SK-N-MC (cell line): ENCODE measurements around the gene CACNA1C.

ENCODE experiments used
- DNase-seq: peaks from one replicate; pipeline ENCODE4 v3.0.0-alpha.2; 2011; ENCODE audit warnings: low read depth, low spot score
- H3K27ac ChIP-seq: fragments of 200-600 bp; sonication (generic); 2 replicates; pipeline ENCODE4 v1.5.1; 2016; ENCODE audit warnings: mixed run types
- H3K36me3 ChIP-seq: fragments of 200-600 bp; sonication (generic); 2 replicates; pipeline ENCODE4 v1.6.1; 2017; ENCODE audit warnings: antibody characterized with exemption, low read length, mixed read lengths; ENCODE audit not compliant: insufficient read depth
- H3K4me3 ChIP-seq: fragments of 200-600 bp; sonication (generic); 2 replicates; pipeline ENCODE4 v1.5.1; 2016
- H3K9ac ChIP-seq: fragments of 200-600 bp; sonication (generic); 2 replicates; pipeline ENCODE4 v1.8.0; 2017; ENCODE audit warnings: mixed run types, mixed read lengths; ENCODE audit not compliant: insufficient read length
- H3K9me3 ChIP-seq: fragments of 200-600 bp; sonication (generic); 2 replicates; pipeline ENCODE4 v1.6.1; 2017; ENCODE audit warnings: low read depth, mild to moderate bottlenecking, antibody characterized with exemption, low read length, moderate library complexity, mixed read lengths
- EZH2 ChIP-seq: fragments of 200-600 bp; sonication (generic); IDR thresholded peaks from one replicate; pipeline ENCODE4 v1.6.1; 2017; ENCODE audit warnings: antibody characterized with exemption
- FOXP2 ChIP-seq: optimal IDR thresholded peaks from 2 replicates; pipeline ENCODE3; 2011; ENCODE audit warnings: mild to moderate bottlenecking, moderate library complexity; ENCODE audit not compliant: insufficient read depth; ENCODE audit errors: extremely low read length, control extremely low read depth
- POLR2AphosphoS5 ChIP-seq: IDR thresholded peaks from 2 replicates; pipeline ENCODE4 v1.6.1; 2012; ENCODE audit warnings: mild to moderate bottlenecking, low read depth, low read length, borderline replicate concordance

CACNA1C gene

DNA sequence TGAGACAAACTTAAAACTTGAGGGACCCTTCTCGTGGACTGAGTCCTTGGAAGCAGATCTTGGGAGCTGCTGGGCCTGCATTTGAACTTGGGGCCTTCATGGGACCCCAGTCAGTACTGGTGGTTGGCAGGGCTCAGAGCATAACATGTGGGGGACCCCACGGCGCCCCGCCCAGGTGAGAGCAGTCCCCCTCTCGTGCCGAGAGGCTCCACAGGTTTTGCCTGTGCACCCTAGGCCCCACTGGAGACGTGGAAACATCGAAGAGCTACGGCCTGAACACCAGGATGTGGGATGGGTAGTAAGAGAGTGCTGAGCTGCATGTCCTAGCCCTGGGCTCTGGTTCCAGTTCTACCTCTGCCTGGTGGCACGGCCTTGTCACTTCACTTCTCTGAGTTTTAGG lies 84.1 kb downstream of the CACNA1C start:
- TF ChIP-seq EZH2 (no peak), FOXP2 (no peak), POLR2AphosphoS5 (no peak)
- H3K4me3 ChIP-seq: no peak overlapping the region
- H3K9ac ChIP-seq: no peak overlapping the region
- no peak for DNase-seq
- H3K36me3 ChIP-seq: no peaks in the 10 kb centered on the region
- no peak overlapping the region for H3K27ac ChIP-seq
- no peaks in the 10 kb centered on the region for H3K9me3 ChIP-seq

DNA sequence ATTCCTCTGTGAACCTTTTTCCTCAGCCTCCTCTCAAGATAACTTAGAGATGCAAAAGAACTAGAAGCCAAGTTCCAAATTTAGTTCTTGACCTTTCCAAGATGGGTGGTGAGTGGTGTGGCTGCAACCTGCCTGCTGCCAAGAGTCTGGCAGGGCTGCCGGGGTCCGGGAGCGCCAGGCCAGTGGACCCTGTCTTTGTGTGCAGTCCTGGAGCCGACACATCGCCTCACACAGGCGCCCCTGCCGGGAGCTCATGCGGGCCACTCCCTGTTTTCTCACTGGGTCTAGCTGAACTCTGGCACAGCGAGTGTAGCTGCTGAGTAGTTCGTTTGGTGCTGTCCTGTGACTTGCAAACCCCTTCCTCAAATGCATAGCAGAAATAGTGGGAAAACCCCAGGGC lies 84.9 kb downstream of the CACNA1C start:
- no peak for DNase-seq

DNA sequence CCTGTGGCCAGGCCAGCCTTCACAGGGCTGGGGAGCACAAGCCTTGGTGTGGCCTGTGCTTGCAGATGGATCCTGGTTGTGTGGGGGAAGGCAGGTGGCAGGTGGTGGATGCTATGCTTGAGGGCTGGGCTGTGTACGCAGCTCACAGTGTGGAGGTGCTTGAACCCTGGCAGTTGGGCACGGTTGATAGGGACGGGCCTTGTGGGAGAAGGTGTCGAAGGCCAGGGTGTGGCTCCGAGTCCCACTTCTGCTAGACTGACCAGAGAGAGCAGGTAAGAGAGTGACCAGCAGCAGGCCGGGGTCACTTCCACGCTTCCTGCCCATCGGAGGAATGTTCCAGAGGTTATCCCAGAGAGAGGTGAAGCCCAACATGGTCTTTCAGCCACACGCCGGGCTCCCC lies 85.5 kb downstream of the CACNA1C start:
- no peaks in the 10 kb centered on the region for H3K9me3 ChIP-seq
- H3K9ac ChIP-seq: no peak overlapping the region
- H3K27ac ChIP-seq: no peak overlapping the region
- TF ChIP-seq EZH2 (no peak), POLR2AphosphoS5 (no peak), FOXP2 (no peak)
- no peaks in the 10 kb centered on the region for H3K36me3 ChIP-seq
- DNase-seq: no peak
- no peak overlapping the region for H3K4me3 ChIP-seq

More for the DNA sequence above, 84.9 kb downstream of the CACNA1C start:
- no peaks in the 10 kb centered on the region for H3K9me3 ChIP-seq
- no peak overlapping the region for H3K9ac ChIP-seq
- no peaks in the 10 kb centered on the region for H3K36me3 ChIP-seq
- H3K27ac ChIP-seq: no peak overlapping the region
- TF ChIP-seq EZH2: no peak
- TF ChIP-seq FOXP2: no peak
- TF ChIP-seq POLR2AphosphoS5: no peak
- H3K4me3 ChIP-seq: no peak overlapping the region

DNA sequence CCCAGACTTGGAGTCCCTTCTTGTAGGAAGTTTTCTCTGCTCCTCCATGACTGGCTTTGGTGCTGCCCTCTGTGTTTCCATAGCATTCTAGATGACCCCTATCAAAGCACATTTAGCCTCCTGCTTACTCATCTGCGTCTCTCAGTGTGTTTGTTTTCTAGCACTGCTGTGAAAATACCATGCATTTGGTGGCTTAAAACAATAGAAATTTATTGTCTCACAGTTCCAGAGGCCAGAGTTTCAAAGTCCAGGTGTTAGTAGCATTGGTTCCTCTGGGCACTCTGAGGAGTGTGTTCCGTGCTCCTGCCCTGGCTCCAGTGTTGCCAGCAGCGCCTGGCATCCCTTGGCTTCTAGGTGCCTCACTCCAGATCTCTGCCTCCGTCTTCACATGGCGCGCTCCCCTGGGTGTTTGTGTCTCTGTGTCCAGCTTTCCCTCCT lies 86.1 kb downstream of the CACNA1C start:
- no peak for DNase-seq
- no peak overlapping the region for H3K27ac ChIP-seq

DNA sequence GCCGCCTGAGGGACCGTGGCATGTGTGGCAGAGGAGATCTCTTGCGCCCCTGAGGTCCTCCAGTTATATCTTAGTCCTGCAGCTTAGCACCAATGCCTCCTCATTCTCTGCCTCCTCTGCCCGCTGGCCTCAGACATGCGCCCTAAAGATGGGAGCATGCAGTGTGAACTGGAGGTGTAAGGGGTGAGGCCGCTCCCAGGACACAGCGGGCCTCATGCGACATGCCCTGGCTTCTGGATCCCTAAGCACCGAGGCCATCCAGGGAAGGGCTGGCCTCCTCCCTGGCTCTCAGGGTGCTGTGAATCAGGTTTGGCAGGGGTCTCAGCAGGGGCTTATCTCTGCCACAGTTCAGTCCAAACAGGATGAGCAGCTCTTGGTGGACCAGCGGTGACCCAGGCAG lies 86.9 kb downstream of the CACNA1C start:
- no peak for TF ChIP-seq FOXP2
- TF ChIP-seq POLR2AphosphoS5: no peak
- no peak for TF ChIP-seq EZH2
- DNase-seq: no peak
- Histone ChIP-seq H3K9ac (no peak overlapping the region), H3K36me3 (no peaks in the 10 kb centered on the region), H3K4me3 (no peak overlapping the region), H3K27ac (no peak overlapping the region), H3K9me3 (no peaks in the 10 kb centered on the region)

More for the DNA sequence above, 86.1 kb downstream of the CACNA1C start:
- Histone ChIP-seq H3K9ac (no peak overlapping the region), H3K36me3 (no peaks in the 10 kb centered on the region), H3K4me3 (no peak overlapping the region), H3K9me3 (no peaks in the 10 kb centered on the region)
- TF ChIP-seq EZH2 (no peak), POLR2AphosphoS5 (no peak), FOXP2 (no peak)

DNA sequence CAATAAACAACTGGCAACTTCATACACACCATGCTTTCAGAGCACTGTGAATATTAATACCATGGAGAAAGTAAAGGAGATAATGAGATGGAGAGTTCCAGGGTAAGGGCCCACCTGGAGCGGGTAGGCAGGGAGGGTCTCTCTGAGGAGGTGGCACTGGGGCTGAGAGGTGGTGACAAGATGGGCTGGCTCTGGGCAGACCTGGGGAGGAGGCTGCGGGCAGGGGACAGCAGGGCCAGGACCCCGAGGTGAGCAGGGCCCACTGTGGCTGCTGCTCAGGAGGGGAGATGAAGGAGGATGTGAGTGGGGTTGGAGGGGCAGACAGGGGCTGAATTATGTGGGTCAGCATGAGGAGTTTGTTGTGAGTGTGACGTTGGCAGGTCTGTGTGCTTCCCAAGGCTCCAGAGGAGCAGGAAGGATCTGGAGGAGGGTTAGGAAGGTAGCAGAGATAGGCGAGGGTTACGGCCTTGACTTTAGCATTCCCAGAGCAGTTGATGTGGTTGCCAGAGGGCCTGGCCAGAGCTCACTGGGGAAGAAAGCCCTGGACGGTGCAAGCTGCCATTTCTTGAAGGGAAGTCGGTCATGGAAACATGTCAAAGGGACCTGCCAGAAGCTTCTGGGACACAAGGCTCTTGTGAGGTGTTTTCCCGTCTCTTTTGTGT lies 88.2 kb downstream of the CACNA1C start:
- no peak overlapping the region for H3K9ac ChIP-seq

DNA sequence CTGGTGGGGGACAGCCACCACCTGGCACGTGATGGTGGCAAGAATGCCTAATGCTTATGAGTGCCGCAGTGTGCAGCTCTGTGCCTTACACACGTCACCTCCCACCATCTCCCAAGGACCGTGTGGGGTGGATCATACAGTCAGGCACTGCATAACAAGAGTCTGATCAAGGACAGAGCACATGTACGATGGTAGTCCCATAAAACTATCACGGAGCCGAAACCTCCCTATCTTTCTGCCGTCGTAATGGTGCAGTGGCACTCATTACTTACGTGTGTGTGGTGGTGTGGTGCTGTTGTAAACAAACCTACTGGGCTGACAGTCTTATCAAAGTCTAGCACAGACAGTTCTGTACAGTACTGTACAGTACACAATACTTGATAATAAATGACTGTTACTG lies 89.3 kb downstream of the CACNA1C start:
- Histone ChIP-seq H3K36me3 (no peaks in the 10 kb centered on the region), H3K9me3 (no peaks in the 10 kb centered on the region), H3K27ac (no peak overlapping the region), H3K4me3 (no peak overlapping the region), H3K9ac (no peak overlapping the region)
- no peak for DNase-seq
- TF ChIP-seq EZH2 (no peak), POLR2AphosphoS5 (no peak), FOXP2 (no peak)

More for the DNA sequence above, 88.2 kb downstream of the CACNA1C start:
- Histone ChIP-seq H3K9me3 (no peaks in the 10 kb centered on the region), H3K36me3 (no peaks in the 10 kb centered on the region), H3K27ac (no peak overlapping the region), H3K4me3 (no peak overlapping the region)
- DNase-seq: no peak
- TF ChIP-seq EZH2 (no peak), POLR2AphosphoS5 (no peak), FOXP2 (no peak)

DNA sequence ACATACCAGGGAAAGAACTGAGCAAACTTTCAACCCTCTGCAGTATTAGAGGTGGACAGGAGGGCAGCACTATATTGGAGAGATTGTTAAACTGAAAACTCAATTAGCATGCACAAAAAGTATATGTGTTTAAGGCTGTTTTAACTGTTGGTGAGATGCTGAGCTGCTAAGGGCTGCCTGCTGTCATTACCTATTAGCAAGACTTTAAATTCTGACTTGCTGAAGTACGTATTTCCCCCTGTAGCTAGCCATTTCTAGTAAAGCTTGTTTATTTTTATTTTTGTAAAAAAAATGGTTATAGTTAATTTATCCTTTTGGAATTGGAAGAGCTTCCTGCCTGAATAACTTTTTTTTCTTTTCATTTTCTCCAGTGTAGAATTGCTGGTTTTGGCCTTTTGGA lies 92.2 kb downstream of the CACNA1C start:
- no peak overlapping the region for H3K27ac ChIP-seq
- no peak for DNase-seq
- H3K9me3 ChIP-seq: no peaks in the 10 kb centered on the region
- no peak overlapping the region for H3K9ac ChIP-seq
- H3K4me3 ChIP-seq: no peak overlapping the region
- TF ChIP-seq FOXP2: no peak
- no peak for TF ChIP-seq EZH2
- TF ChIP-seq POLR2AphosphoS5: no peak
- H3K36me3 ChIP-seq: no peaks in the 10 kb centered on the region

DNA sequence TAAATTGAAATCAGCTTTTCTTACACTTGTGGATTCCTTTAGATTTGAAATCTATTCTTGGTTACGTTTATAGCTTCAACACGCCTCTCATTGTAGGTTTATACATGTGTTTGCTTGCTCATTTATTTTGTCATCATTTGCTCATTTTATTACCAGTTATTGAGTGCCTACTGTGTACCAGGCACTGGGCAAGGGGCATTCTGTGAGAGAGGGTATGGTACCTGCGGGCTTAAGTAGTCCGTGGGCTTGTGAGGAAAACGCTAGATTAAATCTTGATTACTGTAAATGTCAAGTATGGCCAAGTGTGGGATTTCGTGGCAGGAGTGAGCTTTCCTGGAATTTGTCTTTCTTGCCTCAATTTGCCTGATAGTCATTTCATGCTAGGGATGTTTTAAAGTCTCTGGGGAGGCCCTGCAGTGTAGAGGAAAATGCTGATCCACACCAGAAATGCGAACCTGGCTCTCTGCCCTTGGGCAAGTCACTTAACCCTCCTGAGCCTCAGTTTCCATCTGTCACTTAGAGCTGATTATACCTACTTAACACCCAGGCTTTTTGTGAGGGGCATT lies 92.7 kb downstream of the CACNA1C start:
- Histone ChIP-seq H3K9me3 (no peaks in the 10 kb centered on the region), H3K27ac (no peak overlapping the region), H3K9ac (no peak overlapping the region), H3K36me3 (no peaks in the 10 kb centered on the region), H3K4me3 (no peak overlapping the region)
- no peak for DNase-seq
- TF ChIP-seq POLR2AphosphoS5: no peak
- no peak for TF ChIP-seq EZH2
- TF ChIP-seq FOXP2: no peak
